ENCODE data around the gene FAM72B.
"Not testable (repeated sequence)": the region's sequence is repeated elsewhere in the genome, so short reads cannot be mapped to it uniquely, and the experiment has no call there.

GRCh38 chr1:121202986-121203385 is 18.8 kb upstream of the FAM72B start:
- TF ChIP-seq, protein P1, sequence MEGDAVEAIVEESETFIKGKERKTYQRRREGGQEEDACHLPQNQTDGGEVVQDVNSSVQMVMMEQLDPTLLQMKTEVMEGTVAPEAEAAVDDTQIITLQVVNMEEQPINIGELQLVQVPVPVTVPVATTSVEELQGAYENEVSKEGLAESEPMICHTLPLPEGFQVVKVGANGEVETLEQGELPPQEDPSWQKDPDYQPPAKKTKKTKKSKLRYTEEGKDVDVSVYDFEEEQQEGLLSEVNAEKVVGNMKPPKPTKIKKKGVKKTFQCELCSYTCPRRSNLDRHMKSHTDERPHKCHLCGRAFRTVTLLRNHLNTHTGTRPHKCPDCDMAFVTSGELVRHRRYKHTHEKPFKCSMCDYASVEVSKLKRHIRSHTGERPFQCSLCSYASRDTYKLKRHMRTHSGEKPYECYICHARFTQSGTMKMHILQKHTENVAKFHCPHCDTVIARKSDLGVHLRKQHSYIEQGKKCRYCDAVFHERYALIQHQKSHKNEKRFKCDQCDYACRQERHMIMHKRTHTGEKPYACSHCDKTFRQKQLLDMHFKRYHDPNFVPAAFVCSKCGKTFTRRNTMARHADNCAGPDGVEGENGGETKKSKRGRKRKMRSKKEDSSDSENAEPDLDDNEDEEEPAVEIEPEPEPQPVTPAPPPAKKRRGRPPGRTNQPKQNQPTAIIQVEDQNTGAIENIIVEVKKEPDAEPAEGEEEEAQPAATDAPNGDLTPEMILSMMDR (IDR thresholded peaks at IDR 0.05), result not testable (repeated sequence)
- TF ChIP-seq EZH2, EZH2phosphoT487 (IDR thresholded peaks at IDR 0.05): not testable (repeated sequence)
